Measurements from ENCODE around the gene FGF6. TPM values are rescaled to one million over a fixed set of nuclear protein-coding genes. Genes with fewer than 3 reads are reported as not detected.
"Not testable (repeated sequence)": the region's sequence is repeated elsewhere in the genome, so short reads cannot be mapped to it uniquely, and the experiment has no call there.

FGF6 gene
- polyA plus RNA-seq, 1 donor = not detected

GRCh38 chr12:4418913-4419312 lies 26.7 kb downstream of the FGF6 start:
- DNase-seq = no peak

GRCh38 chr12:4417936-4418335 lies 27.7 kb downstream of the FGF6 start:
- DNase-seq = no peak

GRCh38 chr12:4417455-4417854 lies 28.2 kb downstream of the FGF6 start:
- DNase-seq = no peak

- no peak for DNase-seq
Observed at GRCh38 chr12:4416276-4416675, 29.3 kb downstream of the FGF6 start.

GRCh38 chr12:4412465-4412864 lies 33.1 kb downstream of the FGF6 start:
- no peak for DNase-seq

- no peak for DNase-seq
Observed at GRCh38 chr12:4412056-4412455, 33.6 kb downstream of the FGF6 start.

- DNase-seq = no peak
Observed at GRCh38 chr12:4407136-4407535, 38.5 kb downstream of the FGF6 start.

- not testable (repeated sequence) for DNase-seq
Observed at GRCh38 chr12:4404877-4405637, 40.6 kb downstream of the FGF6 start.

GRCh38 chr12:4402996-4403395 lies 42.6 kb downstream of the FGF6 start:
- no peak for DNase-seq

- no peak for DNase-seq
Observed at GRCh38 chr12:4401117-4401516, 44.5 kb downstream of the FGF6 start.

GRCh38 chr12:4395818-4396217 lies 49.8 kb downstream of the FGF6 start:
- no peak for DNase-seq

- no peak for DNase-seq
Observed at GRCh38 chr12:4393211-4393610, 52.4 kb downstream of the FGF6 start.

- no peak for DNase-seq
Observed at GRCh38 chr12:4392223-4392742, 53.3 kb downstream of the FGF6 start.

- no peak for DNase-seq
Observed at GRCh38 chr12:4388662-4389061, 57.0 kb downstream of the FGF6 start.

GRCh38 chr12:4388032-4388431 lies 57.6 kb downstream of the FGF6 start:
- DNase-seq = no peak

GRCh38 chr12:4387607-4388006 lies 58.0 kb downstream of the FGF6 start:
- DNase-seq = no peak

- DNase-seq = no peak
Observed at GRCh38 chr12:4386801-4387200, 58.8 kb downstream of the FGF6 start.

Other genes starting within 250 kb of the FGF6 start
- 71.3 TPM for gene CCND2, start 172.1 kb downstream of the FGF6 start, polyA plus RNA-seq (ENCODE audit: insufficient read length)
- 15.2 TPM for gene TIGAR, start 124.6 kb downstream of the FGF6 start, polyA plus RNA-seq (ENCODE audit: insufficient read length)
- 0.05 TPM for gene FGF23, start 66.1 kb downstream of the FGF6 start, polyA plus RNA-seq (ENCODE audit: insufficient read length)
- 44.4 TPM for gene RAD51AP1, start 93.1 kb upstream of the FGF6 start, polyA plus RNA-seq (ENCODE audit: insufficient read length)
- 47.5 TPM for gene DYRK4, start 116.4 kb upstream of the FGF6 start, polyA plus RNA-seq (ENCODE audit: insufficient read length)
- 2.6 TPM for gene AKAP3, start 203.2 kb upstream of the FGF6 start, polyA plus RNA-seq (ENCODE audit: insufficient read length)
- gene NDUFA9, start 203.3 kb upstream of the FGF6 start, polyA plus RNA-seq (ENCODE audit: insufficient read length) = 119 TPM